Measurements from ENCODE around the gene DDX6. TPM values are rescaled to one million over a fixed set of nuclear protein-coding genes. Genes with fewer than 3 reads are reported as not detected.

DDX6 gene
- total and polyA plus RNA-seq, 9 of the 15 experiments (the other 6 are each of a cell fraction or from before 2014, with no cell fraction given) = 10.0 to 102 (median 58.2) TPM

- TF ChIP-seq MNT (conservative IDR thresholded peaks at IDR 0.05) = peak in 1 of 2 experiments; percentile 40; a peak in 1 of 4 replicates
Measured at GRCh38 chr11:118789501-118790356, 1.2 kb downstream of the DDX6 start (continued).

GRCh38 chr11:118786657-118787056 is 4.3 kb downstream of the DDX6 start:
- Histone ChIP-seq H3K9me1 (ENCODE audit: control insufficient read depth, insufficient read depth, low read length) (no peaks in the 10 kb centered on the region), H3K4me1 (replicated peaks in 1 of 2; ENCODE audit: control insufficient read depth in 2 of 2, insufficient read depth in 2 of 2, low read length in 2 of 2) (peaks cover 2 to 11% of the 10 kb centered on the region in 2 experiments; a peak in 4 of 5 replicates), H2AFZ (ENCODE audit: low read depth, low read length) (no peak overlapping the region), H3K9ac (ENCODE audit: insufficient read depth in 1 of 2, low read depth in 2 of 2, low read length in 2 of 2) (peak overlapping the region in 1 of 2 experiments; percentile 4; a peak in 1 of 4 replicates), H3K27ac (ENCODE audit: extremely low read depth, low read depth, low read length) (no peak overlapping the region), H3K27me3 (ENCODE audit: control insufficient read depth in 2 of 2, insufficient read depth in 2 of 2, low read length in 2 of 2) (no peaks in the 10 kb centered on the region), H4K20me1 (replicated peaks; ENCODE audit: control insufficient read depth, insufficient read depth, low read length) (peaks cover 3% of the 10 kb centered on the region), H3K79me2 (ENCODE audit: control insufficient read depth, insufficient read depth, low read length) (peaks cover 99% of the 10 kb centered on the region), H3K4me3 (no peak overlapping the region), H3K9me3 (replicated peaks; ENCODE audit: control insufficient read depth, insufficient read depth, low read depth, low read length) (no peaks in the 10 kb centered on the region), H3K36me3 (ENCODE audit: control insufficient read depth, insufficient read depth, low read length) (peaks cover 53% of the 10 kb centered on the region), H3K4me2 (ENCODE audit: insufficient read depth, low read length) (no peak overlapping the region; the same call in 1 of the 2 replicates)
- POLR2A ChIA-PET = interaction anchor here (0.6 to 2.1 kb wide), 6 partner anchors 16 to 192 kb away, joined by 3 to 4 read pairs (median 3); no protein-coding TSS in a partner anchor
- ATAC-seq (no peak), FAIRE-seq (no peak), DNase-seq (ENCODE audit: extremely low read depth in 1 of 4, low spot score in 3 of 4) (no peak)
- in situ Hi-C loops (cut with MboI) (no loop called here), intact Hi-C loops (cut with micrococcal nuclease) (no loop called here)
- CTCF ChIA-PET (ENCODE audit: low intra/inter-chr PET ratio) = interaction anchor here (0.7 kb wide), 1 partner anchor 64 kb away, joined by 5 read pairs; no protein-coding TSS in a partner anchor
- BruUV-seq (replicated peaks) = no TSS peak
- WGBS (ENCODE audit: insufficient coverage, low coverage, missing lambda C conversion rate) = 75% methylated on average over 2 of the region's 2 CpGs
- TF ChIP-seq MED1 (CRISPR knock-in tag; IDR thresholded peaks at IDR 0.05; ENCODE audit: borderline replicate concordance) (no peak), PPARD (CRISPR knock-in tag; IDR thresholded peaks at IDR 0.05) (no peak), ETV6 (IDR thresholded peaks at IDR 0.05; ENCODE audit: borderline replicate concordance in 1 of 2, low read depth in 2 of 2, low read length in 1 of 2) (no peak), ETV6 (CRISPR knock-in tag; IDR thresholded peaks at IDR 0.05; ENCODE audit: borderline replicate concordance) (no peak), SMAD2 (IDR thresholded peaks at IDR 0.05; ENCODE audit: low read depth, low read length) (no peak), ARID1B (IDR thresholded peaks at IDR 0.05) (no peak), NCOA1 (IDR thresholded peaks at IDR 0.05; ENCODE audit: low read depth) (no peak), C11orf30 (IDR thresholded peaks at IDR 0.05; ENCODE audit: low read depth) (no peak), NEUROD1 (IDR thresholded peaks at IDR 0.05; ENCODE audit: borderline replicate concordance, low read depth, low read length, partially characterized antibody) (no peak), STAT5B (CRISPR knock-in tag; IDR thresholded peaks at IDR 0.05) (no peak), MAFK (IDR thresholded peaks at IDR 0.05; ENCODE audit: low read length) (no peak), CTCFL (IDR thresholded peaks at IDR 0.05; ENCODE audit: borderline replicate concordance, insufficient read depth, low read depth, low read length, poor library complexity, severe bottlenecking) (no peak), ARHGAP35 (IDR thresholded peaks at IDR 0.05; ENCODE audit: partially characterized antibody) (no peak), ZNF436 (CRISPR knock-in tag; IDR thresholded peaks at IDR 0.05) (no peak)

All from K562 (cell line).